Measurements from ENCODE around the gene LKAAEAR1.

LKAAEAR1 gene

DNA sequence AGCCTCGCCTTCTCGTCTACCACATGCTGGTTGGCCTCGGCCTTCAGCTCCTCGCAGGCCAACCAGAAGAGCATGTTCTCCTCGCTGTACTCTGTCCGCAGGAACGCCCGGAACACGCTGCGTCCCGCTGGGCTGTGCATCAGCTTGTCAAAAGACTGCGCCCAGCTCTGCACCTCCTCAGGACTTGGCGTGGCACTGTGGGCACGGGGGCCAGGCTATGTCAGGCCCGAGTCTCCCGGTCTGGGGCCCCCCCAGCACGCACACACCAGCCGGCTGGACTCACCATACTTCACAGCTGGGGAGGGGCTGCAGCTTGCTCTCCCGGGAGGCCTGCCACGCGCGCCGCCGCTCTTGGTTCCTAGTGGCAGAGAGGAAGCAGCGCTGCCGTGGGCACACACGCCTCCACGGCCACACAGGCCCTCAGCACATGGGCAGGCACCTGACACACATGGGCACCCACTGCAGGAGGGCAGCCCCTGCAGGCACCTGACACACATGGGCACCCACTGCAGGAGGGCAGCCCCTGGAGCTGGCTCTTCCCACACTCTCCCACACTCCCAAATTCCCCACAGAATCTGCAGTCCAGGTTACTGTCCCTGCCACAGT, 9.9 kb downstream of the LKAAEAR1 start:
- Histone ChIP-seq H3K27me3 (replicated peaks) (no peaks in the 10 kb centered on the region), H3K4me3 (ENCODE audit: low read depth, low read length) (no peak overlapping the region), H3K36me3 (replicated peaks) (no peaks in the 10 kb centered on the region), H3K27ac (no peak overlapping the region)
- no peak for DNase-seq
- in situ Hi-C loops (cut with HindIII; ENCODE audit: low pct_ligation_motif_present, low sequenced_read_pairs): no loop called here
- TF ChIP-seq, protein P1, sequence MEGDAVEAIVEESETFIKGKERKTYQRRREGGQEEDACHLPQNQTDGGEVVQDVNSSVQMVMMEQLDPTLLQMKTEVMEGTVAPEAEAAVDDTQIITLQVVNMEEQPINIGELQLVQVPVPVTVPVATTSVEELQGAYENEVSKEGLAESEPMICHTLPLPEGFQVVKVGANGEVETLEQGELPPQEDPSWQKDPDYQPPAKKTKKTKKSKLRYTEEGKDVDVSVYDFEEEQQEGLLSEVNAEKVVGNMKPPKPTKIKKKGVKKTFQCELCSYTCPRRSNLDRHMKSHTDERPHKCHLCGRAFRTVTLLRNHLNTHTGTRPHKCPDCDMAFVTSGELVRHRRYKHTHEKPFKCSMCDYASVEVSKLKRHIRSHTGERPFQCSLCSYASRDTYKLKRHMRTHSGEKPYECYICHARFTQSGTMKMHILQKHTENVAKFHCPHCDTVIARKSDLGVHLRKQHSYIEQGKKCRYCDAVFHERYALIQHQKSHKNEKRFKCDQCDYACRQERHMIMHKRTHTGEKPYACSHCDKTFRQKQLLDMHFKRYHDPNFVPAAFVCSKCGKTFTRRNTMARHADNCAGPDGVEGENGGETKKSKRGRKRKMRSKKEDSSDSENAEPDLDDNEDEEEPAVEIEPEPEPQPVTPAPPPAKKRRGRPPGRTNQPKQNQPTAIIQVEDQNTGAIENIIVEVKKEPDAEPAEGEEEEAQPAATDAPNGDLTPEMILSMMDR (IDR thresholded peaks at IDR 0.05; ENCODE audit: low read depth, low read length, missing control alignments): no peak

DNA sequence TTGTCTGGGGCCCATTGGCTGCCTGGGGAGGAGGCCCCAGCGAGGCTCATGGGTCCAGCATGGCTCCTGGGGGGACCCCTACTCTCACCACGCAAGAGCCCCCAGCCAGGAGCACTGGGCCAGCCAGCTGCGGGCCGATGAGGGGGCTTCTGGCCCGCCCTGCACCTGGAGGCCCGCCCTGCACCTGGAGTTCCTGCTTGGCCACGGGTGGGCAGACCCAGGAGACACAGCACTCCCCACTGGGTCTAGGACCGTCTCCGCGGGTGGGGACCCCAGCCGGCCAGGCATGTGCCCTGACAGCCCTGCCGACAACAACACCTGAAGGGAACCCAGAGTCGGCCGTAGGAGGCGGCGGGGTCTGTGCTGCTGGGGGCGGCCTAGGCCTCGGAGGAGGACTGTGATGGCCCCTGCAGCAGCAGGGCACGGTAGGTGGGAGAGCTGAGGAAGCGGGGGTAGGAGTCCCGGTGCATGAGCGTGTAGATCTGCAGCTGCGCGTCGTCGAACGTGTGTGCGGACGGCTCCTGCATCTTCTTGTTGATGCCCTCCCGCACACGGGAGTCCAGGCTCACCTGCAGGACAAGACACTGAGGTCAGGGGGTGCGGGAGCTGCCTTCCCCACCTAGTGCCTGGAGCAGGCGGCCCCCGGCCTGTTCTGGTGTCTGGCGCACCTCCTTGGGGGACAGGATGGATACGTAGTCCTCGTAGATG, 10.6 kb downstream of the LKAAEAR1 start:
- TF ChIP-seq, protein P1 (IDR thresholded peaks at IDR 0.05; ENCODE audit: low read depth, low read length, missing control alignments): no peak
- DNase-seq: no peak
- in situ Hi-C loops (cut with HindIII; ENCODE audit: low pct_ligation_motif_present, low sequenced_read_pairs): no loop called here
- H3K27me3 ChIP-seq (replicated peaks): no peaks in the 10 kb centered on the region
- H3K36me3 ChIP-seq (replicated peaks): no peaks in the 10 kb centered on the region
- no peak overlapping the region for H3K27ac ChIP-seq
- no peak overlapping the region for H3K4me3 ChIP-seq (ENCODE audit: low read depth, low read length)

DNA sequence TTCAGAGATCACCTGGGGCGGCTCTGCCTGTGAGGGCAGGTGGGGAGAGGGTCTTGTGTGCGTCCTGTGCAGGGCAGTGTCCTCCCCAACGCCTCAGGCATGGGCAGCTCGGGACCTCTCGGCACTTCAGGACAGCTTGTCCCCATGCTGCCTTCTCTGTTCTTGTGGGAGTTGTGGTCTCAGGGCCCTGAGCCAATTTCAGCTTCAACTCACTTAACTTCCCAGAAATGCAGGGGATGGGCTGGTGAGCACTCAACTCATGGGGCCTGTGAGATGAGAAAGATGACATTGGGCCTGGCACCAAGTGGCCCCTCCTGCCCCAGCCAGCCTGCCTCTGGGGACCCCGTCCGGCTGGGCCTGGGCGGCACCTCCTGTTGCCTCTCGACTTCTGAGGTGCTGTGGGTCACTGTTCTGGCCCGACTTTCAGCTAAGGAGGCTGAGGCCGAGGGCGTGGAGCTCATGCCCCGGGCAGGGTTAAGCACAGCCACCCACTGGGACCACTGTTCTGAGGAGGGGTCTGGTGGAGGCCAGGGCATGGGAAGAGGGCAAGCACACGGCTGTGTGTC, 11.6 kb downstream of the LKAAEAR1 start:
- H3K27ac ChIP-seq: no peak overlapping the region
- no peaks in the 10 kb centered on the region for H3K36me3 ChIP-seq (replicated peaks)
- in situ Hi-C loops (cut with HindIII; ENCODE audit: low pct_ligation_motif_present, low sequenced_read_pairs): no loop called here
- TF ChIP-seq, protein P1 (IDR thresholded peaks at IDR 0.05; ENCODE audit: low read depth, low read length, missing control alignments): no peak
- no peak overlapping the region for H3K4me3 ChIP-seq (ENCODE audit: low read depth, low read length)
- no peak for DNase-seq
- no peaks in the 10 kb centered on the region for H3K27me3 ChIP-seq (replicated peaks)

DNA sequence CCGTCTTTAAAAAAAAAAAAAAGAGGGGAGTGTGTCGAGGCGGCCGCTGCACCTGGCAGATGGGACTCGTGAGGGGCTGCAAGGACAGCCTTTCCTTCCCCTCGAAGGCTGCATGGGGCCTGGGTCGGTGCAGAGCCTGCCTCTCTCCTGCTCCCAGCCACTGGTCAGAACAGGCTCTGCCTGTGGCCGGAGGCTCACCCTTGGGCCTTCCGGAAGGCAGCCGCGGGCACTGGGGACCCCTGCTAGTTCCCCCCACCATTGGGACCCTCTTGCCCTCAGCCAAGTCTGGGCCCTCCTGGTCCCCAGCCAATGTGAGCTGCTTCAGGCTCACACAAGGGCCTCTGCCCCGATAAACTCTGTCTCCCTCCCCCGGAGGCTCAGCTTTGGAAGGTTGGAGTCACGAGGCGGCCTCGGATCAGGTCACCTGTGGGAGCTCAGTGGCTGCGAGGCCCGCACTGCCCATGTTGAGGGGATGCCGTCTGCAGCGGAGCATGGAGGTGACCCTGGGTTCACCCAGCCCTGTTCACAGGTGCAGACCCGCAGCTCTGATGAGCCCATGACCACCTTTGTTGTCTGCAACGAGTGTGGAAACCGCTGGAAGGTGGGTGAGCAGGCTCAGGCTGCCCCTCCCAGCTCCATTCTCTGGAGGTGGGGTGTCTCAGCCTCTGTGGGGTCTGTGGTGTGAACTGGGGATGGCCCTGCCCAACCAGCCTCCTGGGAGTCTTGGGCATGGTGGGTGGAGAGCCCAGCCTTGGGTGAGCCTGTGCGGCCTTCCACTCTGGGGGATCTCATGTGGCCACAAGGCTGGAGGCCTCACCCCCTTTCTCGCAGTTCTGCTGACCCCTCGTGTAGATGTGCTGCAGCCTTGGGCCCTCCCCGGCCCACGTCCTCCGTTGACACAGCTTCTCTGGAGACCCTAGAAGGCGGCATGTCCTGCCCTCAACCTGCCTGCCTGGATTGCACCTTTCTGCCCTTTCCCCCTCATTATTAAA, 12.6 kb downstream of the LKAAEAR1 start:
- TF ChIP-seq, protein P1 (IDR thresholded peaks at IDR 0.05; ENCODE audit: low read depth, low read length, missing control alignments): no peak
- DNase-seq: no peak
- Histone ChIP-seq H3K27ac (no peak overlapping the region), H3K27me3 (replicated peaks) (no peaks in the 10 kb centered on the region), H3K36me3 (replicated peaks) (no peaks in the 10 kb centered on the region), H3K4me3 (ENCODE audit: low read depth, low read length) (no peak overlapping the region)
- in situ Hi-C loops (cut with HindIII; ENCODE audit: low pct_ligation_motif_present, low sequenced_read_pairs): no loop called here

DNA sequence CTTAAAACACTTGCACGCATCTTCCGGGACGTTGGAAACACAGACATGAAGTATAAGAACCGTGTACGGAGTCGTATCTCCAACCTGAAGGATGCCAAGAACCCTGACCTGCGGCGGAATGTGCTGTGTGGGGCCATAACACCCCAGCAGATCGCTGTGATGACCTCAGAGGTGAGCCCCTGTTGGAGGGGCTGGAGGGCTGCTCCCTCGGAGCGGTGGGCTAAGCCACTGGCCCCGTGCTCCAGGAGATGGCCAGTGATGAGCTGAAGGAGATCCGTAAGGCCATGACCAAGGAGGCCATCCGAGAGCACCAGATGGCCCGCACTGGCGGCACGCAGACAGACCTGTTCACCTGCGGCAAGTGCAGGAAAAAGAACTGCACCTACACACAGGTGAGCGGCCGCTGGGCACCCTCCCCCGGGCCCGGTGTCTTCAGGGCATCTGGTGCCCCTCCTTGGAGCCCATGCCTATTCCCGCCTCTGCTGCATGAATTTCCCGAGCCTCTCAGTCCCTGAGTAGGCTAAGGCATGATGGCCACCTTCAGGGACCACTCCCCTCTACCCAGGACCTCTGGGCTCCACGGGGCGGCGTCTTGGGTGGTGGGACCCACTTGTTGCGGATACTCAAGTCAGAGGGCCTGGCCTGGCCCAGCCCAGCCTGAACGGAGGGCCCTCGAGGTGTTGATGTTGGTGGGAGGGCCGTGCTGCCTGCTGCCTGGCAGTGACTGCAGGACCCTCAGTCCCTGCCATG, 13.8 kb downstream of the LKAAEAR1 start:
- TF ChIP-seq, protein P1 (IDR thresholded peaks at IDR 0.05; ENCODE audit: low read depth, low read length, missing control alignments): no peak
- Histone ChIP-seq H3K27me3 (replicated peaks) (no peaks in the 10 kb centered on the region), H3K36me3 (replicated peaks) (no peaks in the 10 kb centered on the region), H3K4me3 (ENCODE audit: low read depth, low read length) (no peak overlapping the region), H3K27ac (no peak overlapping the region)
- in situ Hi-C loops (cut with HindIII; ENCODE audit: low pct_ligation_motif_present, low sequenced_read_pairs): no loop called here
- DNase-seq: no peak

Measured in brain microvascular endothelial cell (primary cell).